Liver (tissue), 9 donors: Measurements from ENCODE around the gene PLA2G7. TPM values are rescaled to one million over a fixed set of nuclear protein-coding genes. Genes with fewer than 3 reads are reported as not detected.

Experiments used
- DNase-seq: peaks from one replicate; pipeline ENCODE4 v3.0.0-alpha.2; 2017; ENCODE audit warnings: low spot score
- H3K27ac ChIP-seq, 2 donors: one replicate each; pipeline ENCODE4 v1.7.0; 2013; ENCODE audit warnings: inconsistent platforms in 2 of 2, low read length in 2 of 2, control low read depth in 1 of 2, low read depth in 1 of 2, mild to moderate bottlenecking in 1 of 2
- H3K27me3 ChIP-seq, 4 donors: one replicate each; pipeline versions ENCODE4 v1.6.1 to v1.7.0; 2013; ENCODE audit warnings: low read length in 3 of 4, inconsistent platforms in 1 of 4, mild to moderate bottlenecking in 1 of 4, moderate library complexity in 1 of 4; ENCODE audit not compliant: control insufficient read depth in 4 of 4, insufficient read depth in 4 of 4
- H3K36me3 ChIP-seq, 4 donors: one replicate each; pipeline versions ENCODE4 v1.6.1 to v1.7.0; 2013; ENCODE audit warnings: low read length in 3 of 4, mild to moderate bottlenecking in 3 of 4, low read depth in 1 of 4, moderate library complexity in 1 of 4; ENCODE audit not compliant: control insufficient read depth in 4 of 4, insufficient read depth in 3 of 4
- H3K4me1 ChIP-seq, 4 donors: one replicate each; pipeline versions ENCODE4 v1.6.1 to v1.7.0; 2013; ENCODE audit warnings: low read length in 3 of 4, mild to moderate bottlenecking in 3 of 4, moderate library complexity in 1 of 4; ENCODE audit not compliant: control insufficient read depth in 4 of 4, insufficient read depth in 4 of 4
- H3K4me3 ChIP-seq, 3 donors: one replicate each; pipeline versions ENCODE4 v1.6.1 to v1.7.0; 2013; ENCODE audit warnings: low read length in 3 of 3, control low read depth in 1 of 3, low read depth in 1 of 3, mild to moderate bottlenecking in 1 of 3
- H3K9ac ChIP-seq, 2 donors: one replicate each; pipeline ENCODE4 v1.7.0; 2013; ENCODE audit warnings: low read length in 2 of 2, mild to moderate bottlenecking in 2 of 2, moderate library complexity in 2 of 2, control low read depth in 1 of 2, low read depth in 1 of 2
- H3K9me3 ChIP-seq, 4 donors: one replicate each; pipeline versions ENCODE4 v1.6.1 to v1.7.0; 2013; ENCODE audit warnings: low read length in 3 of 4; ENCODE audit not compliant: control insufficient read depth in 4 of 4
- CTCF ChIP-seq: fragments of 150-350 bp; IDR thresholded peaks from 2 replicates; pipeline ENCODE4 v1.5.1; 2017; ENCODE audit warnings: improper control_type of control experiment, low read depth, low read length; ENCODE audit not compliant: missing input control
- EGR1 ChIP-seq, 2 donors: IDR thresholded peaks; 2 replicates each; pipeline ENCODE4 v1.6.1; 2016 to 2018; ENCODE audit warnings: antibody characterized with exemption in 2 of 2, low read depth in 2 of 2
- FOXA1 ChIP-seq: IDR thresholded peaks from 2 replicates; pipeline ENCODE4 v1.6.1; 2016; ENCODE audit warnings: antibody characterized with exemption
- FOXA2 ChIP-seq: IDR thresholded peaks from 2 replicates; pipeline ENCODE4 v1.6.1; 2016; ENCODE audit warnings: antibody characterized with exemption
- GABPA ChIP-seq, 2 donors: IDR thresholded peaks in 1 of 2; conservative IDR thresholded peaks in 1 of 2; 2 replicates each; pipeline ENCODE4 v1.6.1; 2016; ENCODE audit warnings: antibody characterized with exemption in 2 of 2, mild to moderate bottlenecking in 1 of 2, moderate library complexity in 1 of 2
- HNF4A ChIP-seq, 2 donors: conservative IDR thresholded peaks; 2 replicates each; pipeline ENCODE4 v1.6.1; 2016; ENCODE audit warnings: antibody characterized with exemption in 2 of 2, mild to moderate bottlenecking in 2 of 2
- HNF4G ChIP-seq: IDR thresholded peaks from 2 replicates; pipeline ENCODE4 v1.6.1; 2016; ENCODE audit warnings: antibody characterized with exemption
- JUND ChIP-seq, 2 donors: IDR thresholded peaks; 2 replicates each; pipeline ENCODE4 v1.6.1; 2016; ENCODE audit warnings: antibody characterized with exemption in 2 of 2
- RAD21 ChIP-seq, 2 donors: IDR thresholded peaks; 2 replicates each; pipeline ENCODE4 v1.6.1; 2016; ENCODE audit warnings: antibody characterized with exemption in 2 of 2, mild to moderate bottlenecking in 2 of 2
- RXRA ChIP-seq, 2 donors: IDR thresholded peaks; 2 replicates each; pipeline ENCODE4 v1.6.1; 2017 to 2018; ENCODE audit warnings: antibody characterized with exemption in 2 of 2, mild to moderate bottlenecking in 1 of 2
- TAF1 ChIP-seq: conservative IDR thresholded peaks from 2 replicates; pipeline ENCODE4 v1.6.1; 2016; ENCODE audit warnings: antibody characterized with exemption, mild to moderate bottlenecking
- WGBS: extraction: QIAGEN DNeasy Blood & Tissue Kit; methylation state at CpG from one replicate; pipeline ENCODE4 v1.1.7; 2013; 5-methylcytosine and 5-hydroxymethylcytosine counted together
- polyA plus RNA-seq, 2 donors: library from polyadenylated mRNA; stranded (reverse) in 1 of 2; unstranded in 1 of 2; fragments of 200-250 nt in 1 of 2; fragments of >200 nt in 1 of 2; fragmentation: Nextera tagmentation in 1 of 2; extraction: Ambion mirVana in 1 of 2; gene quantifications; one replicate each; pipeline versions ENCODE4 v1.2.1 to v1.2.3, GENCODE V29; 2013 to 2015
- total RNA-seq, 2 donors: library from RNA; depleted of rRNA; stranded (reverse); fragments of >200 nt; gene quantifications; one replicate each; pipeline ENCODE4 v1.2.3, GENCODE V29; 2014
- TF ChIP-seq, protein P1 (sequence below): IDR thresholded peaks from 2 replicates; pipeline ENCODE4 v1.6.1; 2016; ENCODE audit warnings: antibody characterized with exemption
- TF ChIP-seq, protein P2 (sequence below): IDR thresholded peaks from 2 replicates; pipeline ENCODE4 v1.6.1; 2016; ENCODE audit warnings: antibody characterized with exemption, mild to moderate bottlenecking
- donor health status: healthy.
- donor health status: healthy.
- donor health status: healthy.
- donor health status: healthy.
- donor health status: healthy.

Gene PLA2G7
- total and polyA plus RNA-seq, 4 donors: 0.35 to 24.7 (median 1.3) TPM

DNA sequence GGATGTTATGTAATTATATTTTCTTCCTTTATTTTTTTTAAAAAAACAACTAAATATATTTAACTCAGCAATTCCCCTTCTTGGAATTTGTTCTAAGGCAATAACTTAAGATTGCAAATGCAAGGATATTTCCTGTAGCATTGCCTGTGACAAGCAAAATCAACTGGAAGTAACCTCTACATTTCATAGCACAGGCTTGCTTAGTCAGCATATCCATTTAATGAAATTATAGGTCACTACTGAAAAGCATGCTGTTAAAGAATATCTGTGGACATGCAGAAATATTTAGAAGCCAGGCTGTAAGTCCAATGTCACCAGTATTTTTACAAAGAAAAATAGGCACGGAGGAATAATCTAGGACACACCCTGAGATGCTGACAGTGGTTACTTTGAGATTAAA lies 49.4 kb upstream of the PLA2G7 start:
- Histone ChIP-seq H3K9ac (no peak overlapping the region), H3K36me3 (no peaks in the 10 kb centered on the region), H3K27ac (no peak overlapping the region), H3K4me3 (no peak overlapping the region), H3K9me3 (no peaks in the 10 kb centered on the region), H3K27me3 (no peaks in the 10 kb centered on the region), H3K4me1 (no peaks in the 10 kb centered on the region)
- TF ChIP-seq EGR1 (IDR thresholded peaks at IDR 0.05; ENCODE audit: low read depth in 2 of 2): no peak
- TF ChIP-seq, protein P1, sequence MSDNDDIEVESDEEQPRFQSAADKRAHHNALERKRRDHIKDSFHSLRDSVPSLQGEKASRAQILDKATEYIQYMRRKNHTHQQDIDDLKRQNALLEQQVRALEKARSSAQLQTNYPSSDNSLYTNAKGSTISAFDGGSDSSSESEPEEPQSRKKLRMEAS: no peak
- TF ChIP-seq FOXA2: no peak
- no peak for TF ChIP-seq RXRA (IDR thresholded peaks at IDR 0.05)
- no peak for DNase-seq
- 84% methylated on average over 1 of the region's 1 CpG for WGBS

DNA sequence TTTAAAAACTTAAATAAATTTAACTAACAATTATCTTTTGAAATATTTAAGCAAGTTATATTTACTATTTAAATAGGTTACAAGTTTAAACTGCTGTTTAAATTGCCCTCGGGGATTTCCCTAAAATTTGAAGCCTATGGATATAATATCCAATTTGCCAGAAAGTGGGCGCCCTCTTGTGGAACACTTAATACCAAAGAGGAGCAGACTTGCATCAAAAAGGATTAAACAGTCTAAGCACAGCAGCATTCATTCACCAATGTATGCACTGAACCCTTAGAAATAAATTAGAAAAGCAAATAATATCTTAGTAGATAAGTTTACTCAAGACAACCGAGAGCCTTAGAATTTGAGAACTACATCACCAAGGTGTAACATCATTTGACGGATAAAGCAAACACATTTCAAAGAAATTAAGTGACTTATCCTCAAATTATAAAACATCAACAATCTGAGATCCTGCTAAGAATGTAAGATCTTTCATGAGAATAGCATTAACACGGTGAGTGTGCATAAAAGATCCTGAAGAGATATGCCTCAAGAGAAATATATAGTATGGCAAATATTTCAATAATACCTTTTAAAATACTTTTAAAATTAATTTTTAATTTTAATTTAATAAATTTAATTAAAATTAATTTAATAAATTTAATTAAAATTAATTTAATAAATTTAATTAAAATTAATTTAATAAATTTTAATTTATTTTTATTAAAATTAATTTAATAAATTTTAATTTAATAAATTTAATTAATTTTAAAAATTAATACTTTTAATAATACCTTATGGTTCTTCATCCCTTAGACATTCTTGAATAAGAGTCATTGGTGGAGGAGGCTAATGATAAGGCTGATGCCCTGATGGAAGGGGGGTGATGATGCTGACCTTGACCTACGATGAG lies 46.6 kb upstream of the PLA2G7 start:
- Histone ChIP-seq H3K27ac (no peak overlapping the region), H3K4me3 (no peak overlapping the region), H3K9ac (no peak overlapping the region), H3K9me3 (no peaks in the 10 kb centered on the region), H3K4me1 (no peaks in the 10 kb centered on the region), H3K36me3 (no peaks in the 10 kb centered on the region), H3K27me3 (no peaks in the 10 kb centered on the region)
- 33% methylated on average over 6 of the region's 6 CpGs for WGBS
- DNase-seq: no peak
- TF ChIP-seq CTCF (peak; percentile 66), JUND (IDR thresholded peaks at IDR 0.05) (peak in 1 of 2 donors; percentile 38), RXRA (IDR thresholded peaks at IDR 0.05) (no peak), RAD21 (IDR thresholded peaks at IDR 0.05) (peak; percentile 85 to 87), HNF4G (no peak)

DNA sequence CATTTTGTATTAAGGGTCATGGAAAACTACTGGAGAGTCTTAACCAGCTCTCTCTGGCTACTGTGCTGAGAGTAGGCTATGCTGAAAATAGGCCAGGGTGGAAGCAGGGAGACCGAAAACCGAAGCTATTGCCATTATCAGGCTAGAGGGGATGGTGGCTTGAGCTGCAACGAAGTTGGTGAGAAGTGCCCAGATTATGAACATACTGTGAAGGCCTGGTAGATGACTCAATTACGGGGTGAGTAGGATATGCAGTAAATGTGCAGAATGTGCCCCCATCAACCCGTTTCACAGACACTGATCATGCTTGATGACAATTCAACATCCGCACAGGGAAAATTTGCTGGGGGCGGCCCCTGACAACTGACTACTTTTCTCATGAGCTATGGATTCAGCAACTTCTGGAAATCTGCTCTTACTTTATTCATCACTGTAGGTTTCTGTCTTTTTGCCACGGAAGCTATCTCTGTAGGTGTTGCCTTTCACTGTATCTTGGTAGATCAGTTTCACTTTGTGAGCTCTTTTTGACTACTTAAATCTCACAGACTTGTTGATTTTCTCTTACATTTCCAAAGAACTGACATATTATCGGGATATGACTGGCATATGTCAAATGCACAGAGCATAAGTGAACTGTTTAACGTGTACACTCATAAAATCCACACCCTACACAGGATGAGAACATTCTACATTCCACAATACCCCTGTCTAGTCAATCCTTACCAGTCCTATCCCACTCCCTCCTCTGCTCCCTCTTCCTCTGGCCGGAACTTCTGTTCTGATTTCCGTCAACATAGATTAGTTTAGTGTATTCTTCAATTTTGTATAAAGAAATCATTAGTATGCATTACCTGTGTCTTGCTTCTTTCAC lies 42.5 kb upstream of the PLA2G7 start:
- Histone ChIP-seq H3K36me3 (no peaks in the 10 kb centered on the region), H3K27me3 (no peaks in the 10 kb centered on the region), H3K4me3 (no peak overlapping the region), H3K9me3 (no peaks in the 10 kb centered on the region), H3K4me1 (no peaks in the 10 kb centered on the region), H3K9ac (no peak overlapping the region), H3K27ac (no peak overlapping the region)
- DNase-seq: no peak
- WGBS: 92% methylated on average over 12 of the region's 12 CpGs
- no peak for TF ChIP-seq HNF4A (conservative IDR thresholded peaks at IDR 0.05)
- TF ChIP-seq, protein P2, sequence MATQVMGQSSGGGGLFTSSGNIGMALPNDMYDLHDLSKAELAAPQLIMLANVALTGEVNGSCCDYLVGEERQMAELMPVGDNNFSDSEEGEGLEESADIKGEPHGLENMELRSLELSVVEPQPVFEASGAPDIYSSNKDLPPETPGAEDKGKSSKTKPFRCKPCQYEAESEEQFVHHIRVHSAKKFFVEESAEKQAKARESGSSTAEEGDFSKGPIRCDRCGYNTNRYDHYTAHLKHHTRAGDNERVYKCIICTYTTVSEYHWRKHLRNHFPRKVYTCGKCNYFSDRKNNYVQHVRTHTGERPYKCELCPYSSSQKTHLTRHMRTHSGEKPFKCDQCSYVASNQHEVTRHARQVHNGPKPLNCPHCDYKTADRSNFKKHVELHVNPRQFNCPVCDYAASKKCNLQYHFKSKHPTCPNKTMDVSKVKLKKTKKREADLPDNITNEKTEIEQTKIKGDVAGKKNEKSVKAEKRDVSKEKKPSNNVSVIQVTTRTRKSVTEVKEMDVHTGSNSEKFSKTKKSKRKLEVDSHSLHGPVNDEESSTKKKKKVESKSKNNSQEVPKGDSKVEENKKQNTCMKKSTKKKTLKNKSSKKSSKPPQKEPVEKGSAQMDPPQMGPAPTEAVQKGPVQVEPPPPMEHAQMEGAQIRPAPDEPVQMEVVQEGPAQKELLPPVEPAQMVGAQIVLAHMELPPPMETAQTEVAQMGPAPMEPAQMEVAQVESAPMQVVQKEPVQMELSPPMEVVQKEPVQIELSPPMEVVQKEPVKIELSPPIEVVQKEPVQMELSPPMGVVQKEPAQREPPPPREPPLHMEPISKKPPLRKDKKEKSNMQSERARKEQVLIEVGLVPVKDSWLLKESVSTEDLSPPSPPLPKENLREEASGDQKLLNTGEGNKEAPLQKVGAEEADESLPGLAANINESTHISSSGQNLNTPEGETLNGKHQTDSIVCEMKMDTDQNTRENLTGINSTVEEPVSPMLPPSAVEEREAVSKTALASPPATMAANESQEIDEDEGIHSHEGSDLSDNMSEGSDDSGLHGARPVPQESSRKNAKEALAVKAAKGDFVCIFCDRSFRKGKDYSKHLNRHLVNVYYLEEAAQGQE: no peak
- no peak for TF ChIP-seq TAF1
- no peak for TF ChIP-seq CTCF
- TF ChIP-seq, protein P1: no peak
- TF ChIP-seq FOXA1: no peak
- no peak for TF ChIP-seq JUND (IDR thresholded peaks at IDR 0.05)
- no peak for TF ChIP-seq HNF4G
- no peak for TF ChIP-seq GABPA (IDR thresholded peaks at IDR 0.05 in 1 of 2, conservative IDR thresholded peaks at IDR 0.05 in 1 of 2)
